HG02610 (cell line): Measurements from ENCODE around the gene TULP1.

ENCODE experiments used
- ATAC-seq: cut with Tn5 transposase; IDR thresholded peaks from one replicate; pipeline ENCODE4 v1.9.1; 2021; ENCODE audit warnings: mild to moderate bottlenecking, moderate library complexity; ENCODE audit not compliant: unreplicated experiment

TULP1 gene

DNA sequence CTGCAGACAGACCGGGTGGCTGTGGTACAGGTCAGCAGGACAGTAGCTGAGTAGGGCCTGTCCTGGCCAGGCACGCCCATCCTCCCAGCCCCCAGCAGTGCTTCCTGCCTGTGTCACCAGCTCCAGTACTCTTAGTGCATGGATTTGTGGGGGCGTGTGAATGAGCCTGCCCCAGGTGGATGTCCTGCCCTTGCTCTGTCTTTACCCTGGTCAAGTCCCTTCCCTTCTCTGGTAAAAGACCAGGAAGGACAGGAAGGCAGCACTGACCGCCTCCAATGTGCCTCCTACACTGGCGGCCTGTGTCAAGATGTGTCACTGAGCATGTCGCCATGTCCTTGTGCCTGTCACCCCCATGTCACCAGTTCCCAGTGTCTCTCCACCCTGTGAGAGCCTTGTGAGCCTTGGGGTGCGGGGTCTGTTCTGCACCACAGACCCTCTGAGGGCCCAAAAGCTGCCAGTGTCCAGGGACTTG lies 27.7 kb downstream of the TULP1 start:
- ATAC-seq: no peak

DNA sequence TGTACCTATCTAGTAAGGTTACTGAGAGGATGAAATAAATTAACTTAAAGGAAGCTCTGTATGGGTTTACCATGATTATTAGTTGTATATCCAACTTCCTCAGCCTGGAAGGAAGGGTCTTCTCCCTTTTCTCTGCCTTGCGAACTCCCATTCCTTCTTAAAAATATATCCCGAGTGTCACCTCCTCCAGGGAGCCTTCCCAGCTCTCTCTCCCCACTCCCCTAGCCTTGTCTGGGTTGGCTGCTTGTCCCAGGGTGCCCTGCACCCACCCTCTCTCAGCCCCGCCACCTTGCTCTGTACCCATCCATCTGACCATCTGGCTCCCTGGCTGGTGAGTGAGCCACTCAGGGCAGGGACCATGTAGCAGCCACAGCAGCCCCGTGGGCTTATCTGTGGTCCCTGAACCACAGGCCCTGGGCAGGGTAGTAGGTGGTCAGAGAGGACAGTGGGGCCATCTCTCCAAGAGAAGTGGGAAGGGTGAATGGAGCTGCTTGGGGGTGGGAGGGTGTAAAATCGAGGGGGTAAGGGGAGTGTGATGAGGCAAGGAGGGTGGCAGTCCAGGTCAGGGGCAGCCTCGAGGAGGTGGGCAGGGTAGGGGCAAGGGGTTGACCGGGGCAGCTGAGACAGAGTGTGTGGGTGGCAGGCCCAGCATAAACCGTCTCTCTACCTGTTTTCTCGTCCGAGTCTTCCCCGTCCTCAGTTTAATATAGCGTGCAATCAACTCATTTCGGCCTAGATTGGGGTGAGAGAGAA lies 28.6 kb downstream of the TULP1 start:
- ATAC-seq: no peak

DNA sequence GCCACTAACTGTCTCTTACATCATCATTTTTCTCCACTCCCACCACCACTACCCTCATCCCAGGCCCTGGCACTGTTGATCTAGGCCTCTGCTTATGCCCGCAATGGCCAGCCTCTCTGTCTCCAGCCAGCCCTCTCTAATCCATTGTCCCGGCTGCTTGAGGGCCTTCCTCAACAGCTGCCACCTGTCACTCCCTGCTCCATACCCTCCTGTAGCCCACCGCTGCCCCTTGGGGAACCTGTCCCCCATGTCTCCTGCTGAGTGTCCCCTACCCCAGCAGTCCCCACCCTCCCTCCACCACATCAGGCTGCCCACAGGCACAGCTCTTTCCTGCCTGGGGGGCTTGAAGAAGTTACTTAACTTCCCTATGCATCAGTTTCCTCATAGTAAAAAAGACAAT lies 29.2 kb downstream of the TULP1 start:
- no peak for ATAC-seq

DNA sequence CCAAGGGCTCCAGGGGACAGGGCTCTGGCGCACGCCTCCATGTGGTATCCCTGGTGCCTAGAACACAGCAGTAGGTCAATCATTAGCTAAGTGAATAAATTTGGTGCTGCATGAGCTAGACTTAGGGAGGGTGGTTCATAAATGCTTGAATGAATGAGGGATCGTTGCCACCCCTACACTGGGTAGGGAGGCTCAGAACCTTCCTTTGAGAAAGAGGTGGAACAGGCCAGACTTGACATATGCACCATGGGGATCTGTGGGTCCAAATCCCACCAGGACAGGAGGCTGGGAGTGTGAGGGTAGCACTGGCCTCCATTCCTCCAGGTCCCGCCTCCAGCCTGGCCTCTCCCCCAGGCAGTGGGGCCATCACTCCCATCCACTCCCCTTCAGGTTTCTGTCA lies 29.6 kb downstream of the TULP1 start:
- ATAC-seq: no peak

DNA sequence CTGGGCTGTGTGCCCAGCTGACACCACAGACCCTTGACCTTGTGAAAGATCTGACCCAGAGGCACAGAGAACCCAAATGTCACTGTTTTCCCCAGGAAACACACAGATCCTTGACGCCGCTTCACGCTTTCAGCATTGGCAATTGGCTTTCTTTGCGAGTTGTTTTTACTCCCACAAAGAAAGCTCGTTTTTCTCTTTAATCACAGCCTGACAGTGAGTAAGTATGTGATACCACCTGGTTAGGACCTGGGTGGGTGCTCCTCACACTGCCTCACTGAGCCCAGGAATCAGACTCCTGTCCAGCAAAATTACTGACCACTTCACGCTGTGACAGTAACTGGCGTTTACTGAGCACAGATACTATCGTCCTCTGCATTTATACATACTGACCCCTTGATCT lies 31.5 kb downstream of the TULP1 start:
- no peak for ATAC-seq

DNA sequence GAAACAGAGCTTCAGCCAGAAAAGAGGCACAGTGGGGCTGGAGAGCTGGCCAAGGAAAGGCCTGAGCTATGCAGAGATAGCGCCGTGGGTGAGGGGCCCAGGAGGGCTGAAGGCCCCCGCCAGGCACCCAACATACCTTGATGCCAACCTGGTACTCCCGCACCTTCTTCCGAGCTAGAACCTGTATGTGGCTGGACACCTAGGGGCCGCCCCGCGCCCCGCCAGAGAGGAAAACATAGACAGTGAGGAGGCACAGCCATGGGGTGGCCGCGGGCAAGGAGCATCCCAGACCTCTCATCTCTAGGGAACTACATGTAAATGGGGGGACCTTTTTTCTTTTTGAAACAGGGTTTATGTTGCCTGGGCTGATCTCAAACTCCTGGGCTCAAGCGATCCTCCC lies 32.5 kb downstream of the TULP1 start:
- no peak for ATAC-seq

DNA sequence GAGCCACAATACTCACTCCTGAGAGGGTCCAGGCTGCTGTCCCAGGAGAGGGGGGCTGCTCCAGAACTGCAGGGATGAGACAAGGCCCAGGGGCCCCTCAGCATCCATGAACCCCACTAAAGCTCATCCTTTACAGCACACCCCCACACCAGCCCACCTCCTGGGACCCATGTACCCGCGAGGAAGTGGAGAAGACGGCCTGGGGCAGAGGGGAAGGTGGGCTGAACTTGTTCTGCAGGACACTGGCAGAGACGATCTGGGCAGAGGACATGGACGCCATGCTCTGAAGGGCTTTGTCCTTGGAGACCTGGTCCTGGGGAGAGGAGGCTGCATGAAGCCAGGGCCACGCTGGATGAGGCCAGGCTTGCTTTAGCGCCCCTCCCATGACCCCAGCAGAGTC lies 34.4 kb downstream of the TULP1 start:
- no peak for ATAC-seq

DNA sequence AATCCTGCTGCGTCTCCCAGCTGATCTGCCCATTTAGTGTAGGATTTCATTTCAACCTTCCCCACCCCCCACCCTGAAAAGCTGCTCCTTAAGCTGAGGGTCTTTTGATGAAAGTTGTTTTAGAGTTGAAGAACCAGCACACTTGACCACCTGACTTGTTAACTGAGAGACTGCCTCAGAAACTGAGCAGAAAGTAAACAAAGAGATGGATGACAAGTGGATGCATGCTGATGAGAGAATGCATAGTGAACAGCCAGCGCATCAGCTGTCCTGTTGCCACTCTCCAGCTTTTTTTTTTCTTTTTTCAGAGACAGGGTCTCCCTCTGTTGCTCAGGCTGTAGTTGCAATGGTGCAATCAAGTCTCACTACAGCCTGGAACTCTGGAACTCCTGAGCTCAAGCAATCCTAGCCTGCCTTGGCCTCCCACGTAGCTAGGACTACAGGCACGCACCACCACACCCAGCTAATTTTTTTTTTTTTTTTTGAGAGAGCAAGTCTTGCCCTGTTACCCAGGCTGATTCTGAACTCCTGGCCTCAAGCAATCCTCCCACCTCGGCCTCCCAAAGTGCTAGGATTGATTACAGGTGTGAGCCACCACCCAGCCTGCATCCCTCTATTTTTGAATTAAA lies 35.0 kb downstream of the TULP1 start:
- no peak for ATAC-seq

DNA sequence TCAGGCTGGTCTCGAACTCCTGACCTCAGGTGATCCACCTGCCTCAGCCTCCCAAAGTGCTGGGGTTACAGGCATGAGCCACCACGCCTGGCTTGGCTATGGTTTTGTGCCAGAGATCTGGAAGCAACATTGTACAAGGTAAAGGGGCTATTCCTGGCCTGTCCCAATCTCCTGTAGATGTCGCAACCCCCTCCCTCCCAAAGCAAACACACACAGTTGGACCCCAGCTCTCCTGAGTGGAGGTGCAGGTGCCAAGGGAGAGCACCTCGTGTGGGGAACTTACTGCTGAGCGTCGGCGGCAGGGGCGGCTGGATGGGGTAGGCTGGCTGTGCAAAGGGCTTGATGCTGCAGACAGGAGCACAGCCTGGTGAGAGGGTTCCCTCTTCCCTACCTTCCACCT lies 35.7 kb downstream of the TULP1 start:
- no peak for ATAC-seq

DNA sequence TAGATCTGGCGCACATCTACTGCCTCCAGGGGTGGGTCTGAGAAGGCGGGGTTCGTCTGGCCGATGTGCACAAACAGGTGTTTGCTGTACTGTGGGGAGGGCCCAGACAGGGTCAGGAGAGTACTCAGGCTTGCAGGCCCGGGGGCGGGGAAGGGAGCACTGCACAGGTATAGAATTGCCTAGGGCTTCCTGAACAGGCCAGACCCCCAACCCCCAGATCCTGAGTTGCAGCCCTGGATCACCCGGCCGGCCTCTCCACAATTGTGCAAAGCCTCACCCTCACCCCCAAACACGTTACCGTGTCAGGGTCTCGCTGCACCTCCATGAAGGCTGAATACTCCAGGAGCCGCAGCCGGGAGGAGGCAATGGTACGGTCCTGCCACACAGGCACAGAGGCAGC lies 36.7 kb downstream of the TULP1 start:
- no peak for ATAC-seq

DNA sequence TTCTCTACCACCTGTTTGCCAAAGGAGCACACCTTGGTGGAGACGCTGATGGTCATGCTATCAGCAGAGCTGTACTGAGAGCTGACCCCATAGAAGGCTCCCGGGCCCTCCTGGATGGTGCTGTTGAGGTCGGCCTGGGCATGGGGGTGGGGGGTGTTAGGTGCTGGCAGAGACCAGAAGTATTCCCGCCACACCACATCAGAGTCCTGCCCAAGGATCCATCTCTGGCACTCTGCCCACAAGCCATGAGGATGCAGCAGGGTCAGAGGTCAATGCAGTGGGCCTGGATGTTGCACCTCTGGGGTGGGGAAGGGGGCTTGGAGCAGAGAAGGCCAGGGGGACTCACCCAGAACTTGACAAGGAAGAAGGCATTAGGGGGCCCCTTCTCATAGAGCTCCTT lies 37.1 kb downstream of the TULP1 start:
- no peak for ATAC-seq

DNA sequence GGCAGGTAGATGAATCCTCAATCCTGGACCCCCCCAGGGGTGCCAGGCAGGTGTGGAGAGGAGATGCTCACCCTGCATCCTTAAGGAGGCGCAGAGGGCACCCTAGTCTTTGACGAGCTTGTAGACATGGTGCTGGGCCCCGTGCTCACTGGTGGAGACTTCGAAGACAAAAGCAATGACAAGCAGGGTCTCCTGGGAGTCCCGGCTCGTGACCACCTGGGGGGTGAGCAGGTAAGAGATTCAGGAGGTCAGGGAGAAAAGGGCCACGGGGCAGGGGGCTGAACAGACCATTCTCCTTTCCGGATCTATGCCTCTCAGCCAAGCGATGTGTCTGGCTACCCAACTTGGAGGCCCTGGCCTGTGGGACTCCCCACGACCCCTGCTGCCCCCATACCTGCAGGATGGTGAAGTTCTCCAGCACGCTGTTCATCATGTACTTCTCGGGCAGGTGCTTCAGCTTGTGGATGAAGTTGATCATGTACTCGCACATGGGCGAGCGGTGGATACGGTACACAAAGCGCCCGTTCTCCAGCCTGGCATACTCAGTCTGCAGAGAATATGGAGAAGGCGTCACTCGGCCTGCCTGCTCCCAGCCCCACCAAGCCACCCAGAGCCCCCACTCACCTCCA lies 37.6 kb downstream of the TULP1 start:
- ATAC-seq: no peak

DNA sequence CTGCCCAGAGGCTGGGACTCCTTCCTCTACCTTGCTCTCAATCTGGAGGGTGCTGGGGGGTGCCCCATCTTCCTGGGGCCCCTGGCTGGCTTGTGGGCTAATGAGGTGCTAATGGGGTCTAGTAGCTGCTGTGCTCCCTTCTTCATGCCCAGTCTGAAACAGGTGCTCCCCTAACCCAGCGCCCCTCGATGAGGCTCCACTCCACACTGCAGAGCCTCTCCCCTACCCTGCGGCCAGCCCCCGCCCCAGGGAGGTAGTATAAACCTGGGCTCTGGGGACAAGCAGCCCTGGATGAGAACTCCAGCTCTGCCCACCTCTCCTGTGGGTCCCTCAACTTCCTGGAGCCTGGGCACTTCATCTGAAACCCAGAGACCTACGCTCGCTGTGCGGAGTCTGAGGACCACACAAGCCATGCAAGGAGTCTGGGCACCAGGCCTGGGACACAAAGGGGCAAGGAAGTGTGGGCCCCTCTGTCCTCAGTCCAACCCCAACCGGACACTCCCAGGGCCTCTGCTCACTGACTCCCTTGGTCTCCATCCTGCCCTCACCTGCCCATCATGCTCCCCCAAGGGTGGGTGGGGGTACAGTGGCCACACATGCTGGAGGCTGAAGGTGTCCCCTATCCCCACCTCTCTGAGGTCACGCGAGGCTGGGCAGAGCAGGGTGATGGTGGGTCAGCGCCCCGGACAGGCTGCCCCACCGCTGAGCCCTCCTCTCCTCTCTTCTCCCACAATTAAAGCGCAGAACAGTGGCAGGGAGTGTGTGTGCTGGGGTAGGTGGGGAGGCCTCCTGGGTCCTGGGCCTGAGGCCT lies 38.4 kb downstream of the TULP1 start:
- ATAC-seq: no peak

DNA sequence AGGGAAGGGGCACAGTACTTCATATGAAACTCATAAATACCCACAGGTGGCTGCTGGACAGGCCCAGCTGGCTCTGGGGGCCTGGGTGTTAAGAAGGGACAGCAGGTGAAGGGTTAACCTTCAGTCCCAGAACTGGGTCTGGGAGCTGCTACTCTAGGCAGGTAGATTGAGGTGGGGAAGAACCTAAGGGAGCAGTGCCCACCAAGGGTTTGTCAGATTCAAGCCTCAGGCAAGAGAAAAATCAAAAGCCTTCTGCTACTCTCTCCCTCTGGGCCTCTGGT lies 38.9 kb downstream of the TULP1 start:
- no peak for ATAC-seq

DNA sequence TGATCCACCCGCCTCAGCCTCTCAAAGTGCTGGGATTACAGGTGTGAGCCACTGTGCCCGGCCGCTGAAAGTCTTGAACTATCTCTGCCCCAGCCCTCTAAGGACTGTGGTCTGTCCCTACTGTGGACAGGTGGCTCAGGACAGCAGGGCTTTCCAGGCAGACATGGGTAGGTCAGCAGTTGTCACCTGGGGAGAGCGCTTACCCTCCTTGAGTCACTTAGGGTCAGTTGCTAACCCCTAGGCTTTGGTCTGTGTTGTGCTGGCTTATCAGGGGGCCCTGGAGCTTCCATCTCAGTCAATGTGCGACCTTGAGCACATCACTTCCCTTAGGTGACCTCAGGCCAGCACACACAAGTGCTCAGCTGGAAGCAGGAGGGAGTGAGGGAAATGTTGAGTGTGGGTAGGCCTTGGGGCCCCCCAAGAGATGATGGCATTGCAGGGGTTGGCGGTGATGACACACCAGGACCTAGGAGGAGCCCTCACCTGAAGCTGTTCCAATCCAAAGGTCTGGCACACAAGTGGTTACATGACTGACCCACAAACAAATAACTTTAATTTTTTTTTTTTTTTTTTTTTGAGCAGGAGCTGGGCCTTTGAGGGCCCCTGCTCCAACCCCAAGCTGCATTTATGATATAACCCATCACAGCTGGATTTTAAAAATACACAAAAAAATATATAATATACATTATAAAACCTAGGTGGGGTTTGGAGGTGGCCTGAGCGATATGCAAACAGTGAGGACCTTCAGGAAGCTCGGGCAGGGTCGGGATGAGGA lies 39.4 kb downstream of the TULP1 start:
- ATAC-seq: no peak

DNA sequence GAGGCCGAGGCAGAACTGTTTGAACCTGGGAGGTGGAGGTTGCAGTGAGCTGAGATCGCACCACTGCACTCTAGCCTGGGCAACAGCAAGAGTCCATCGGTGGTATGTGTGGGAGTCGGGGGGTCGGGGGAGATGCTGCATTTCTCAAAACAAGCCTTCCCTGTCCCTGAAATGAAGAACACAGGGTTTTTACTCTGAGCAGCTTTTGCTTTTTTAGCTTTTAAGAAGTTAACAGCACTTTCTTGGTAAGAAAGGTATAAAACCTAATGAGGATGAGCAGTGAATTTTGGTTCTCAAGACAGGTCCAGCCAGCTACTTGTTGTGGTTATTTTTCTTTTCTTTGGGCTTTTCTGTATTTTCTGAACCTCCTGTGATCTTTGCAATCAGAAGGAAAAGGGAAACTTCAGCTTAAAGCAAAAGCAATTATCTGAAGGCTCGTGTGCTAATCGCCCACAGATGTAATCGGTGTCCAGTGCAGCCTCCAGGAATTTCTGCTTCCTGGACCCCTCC lies 40.8 kb downstream of the TULP1 start:
- ATAC-seq: no peak

DNA sequence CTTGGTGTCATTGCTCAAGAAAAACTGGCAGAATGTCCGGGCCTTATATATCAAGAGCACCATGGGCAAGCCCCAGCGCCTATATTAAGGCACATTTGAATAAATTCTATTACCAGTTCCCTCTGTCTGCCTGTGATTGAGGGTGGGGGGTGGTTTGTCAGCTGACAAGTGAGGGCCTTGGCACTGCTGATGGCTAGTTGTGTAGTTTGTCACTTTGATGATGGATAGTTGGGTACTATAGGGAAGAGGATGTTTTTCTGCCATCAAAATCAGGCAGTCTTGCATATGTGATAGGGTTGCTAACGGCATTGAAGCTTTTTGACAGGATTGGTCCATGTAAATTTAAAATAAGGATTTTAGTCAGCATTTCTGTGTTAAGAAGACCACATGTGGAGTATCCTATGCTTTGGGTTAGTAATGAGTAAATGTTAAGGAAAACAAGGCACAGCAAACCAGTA lies 42.0 kb downstream of the TULP1 start:
- no peak for ATAC-seq

DNA sequence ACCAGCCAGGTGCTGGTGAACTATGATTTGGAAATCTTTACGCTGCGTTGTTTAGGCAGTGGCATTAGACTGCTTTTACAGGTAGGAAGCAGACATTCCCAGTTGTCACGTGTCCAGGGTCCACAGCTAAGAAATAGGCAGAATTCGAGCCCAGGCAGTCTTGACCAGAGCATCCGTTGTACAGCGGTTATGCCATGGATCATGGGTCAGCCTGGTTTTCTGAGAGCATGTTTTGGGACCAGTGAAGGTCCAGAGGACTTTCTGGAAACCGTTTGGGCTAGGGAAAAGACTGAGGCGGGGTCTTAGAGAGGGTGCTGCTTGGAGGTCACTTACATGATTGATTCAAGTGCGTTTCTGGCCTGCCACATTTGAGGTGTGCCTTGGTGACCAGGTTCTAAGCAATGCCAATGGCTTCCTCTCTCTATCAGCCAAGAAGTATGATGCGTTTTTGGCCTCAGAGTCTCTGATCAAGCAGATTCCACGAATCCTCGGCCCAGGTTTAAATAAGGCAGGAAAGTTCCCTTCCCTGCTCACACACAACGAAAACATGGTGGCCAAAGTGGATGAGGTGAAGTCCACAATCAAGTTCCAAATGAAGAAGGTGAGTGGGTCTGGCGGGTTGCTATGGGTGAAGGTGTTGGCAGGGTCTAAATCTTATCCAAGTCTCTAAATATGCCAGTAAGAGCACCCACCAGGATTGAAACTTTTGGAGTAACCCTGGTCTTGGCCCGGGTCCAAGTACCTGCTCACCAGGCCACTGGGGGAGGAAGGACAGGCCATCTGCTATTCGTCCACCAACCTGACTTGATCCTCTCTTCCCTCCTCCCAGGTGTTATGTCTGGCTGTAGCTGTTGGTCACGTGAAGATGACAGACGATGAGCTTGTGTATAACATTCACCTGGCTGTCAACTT lies 42.7 kb downstream of the TULP1 start:
- no peak for ATAC-seq

DNA sequence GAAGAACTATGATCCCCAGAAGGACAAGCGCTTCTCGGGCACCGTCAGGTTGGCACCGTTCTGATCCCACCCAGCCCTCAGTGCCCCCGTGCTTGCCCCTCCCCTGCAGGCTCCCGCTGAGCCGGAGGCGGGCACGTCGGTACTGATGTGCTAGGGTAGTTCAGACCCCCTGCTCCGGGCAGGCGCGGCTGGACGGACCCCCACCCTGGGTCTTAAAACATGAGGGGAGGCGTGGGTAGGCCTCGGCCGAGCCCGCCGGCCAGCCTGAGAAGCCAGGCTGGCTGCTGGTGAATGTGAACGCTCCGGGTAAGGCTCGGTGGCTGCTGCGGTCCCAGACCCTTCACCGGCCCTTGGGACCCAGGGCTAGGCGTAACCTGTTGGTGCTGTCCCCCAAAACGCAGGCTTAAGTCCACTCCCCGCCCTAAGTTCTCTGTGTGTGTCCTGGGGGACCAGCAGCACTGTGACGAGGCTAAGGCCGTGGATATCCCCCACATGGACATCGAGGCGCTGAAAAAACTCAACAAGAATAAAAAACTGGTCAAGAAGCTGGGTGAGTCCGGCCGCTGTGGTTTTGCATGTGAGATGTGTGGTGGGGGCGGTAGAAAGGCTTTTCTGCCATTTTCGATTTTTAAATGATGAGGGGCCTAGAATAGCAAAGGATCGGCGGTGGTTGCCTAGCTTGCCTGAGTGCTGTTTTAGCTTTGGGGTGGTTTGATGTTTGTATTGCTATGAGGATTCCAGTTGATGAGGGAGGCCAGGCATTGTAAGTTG lies 43.5 kb downstream of the TULP1 start:
- ATAC-seq: no peak
